HG03095 (cell line): ENCODE data around the gene SLC66A1.

Experiments
- ATAC-seq: cut with Tn5 transposase; IDR thresholded peaks from one replicate; pipeline ENCODE4 v1.9.1; 2021; ENCODE audit warnings: moderate library complexity; ENCODE audit not compliant: unreplicated experiment

SLC66A1 gene

GRCh38 chr1:19360432-19360831, 48.3 kb downstream of the SLC66A1 start:
- ATAC-seq: no peak

DNA sequence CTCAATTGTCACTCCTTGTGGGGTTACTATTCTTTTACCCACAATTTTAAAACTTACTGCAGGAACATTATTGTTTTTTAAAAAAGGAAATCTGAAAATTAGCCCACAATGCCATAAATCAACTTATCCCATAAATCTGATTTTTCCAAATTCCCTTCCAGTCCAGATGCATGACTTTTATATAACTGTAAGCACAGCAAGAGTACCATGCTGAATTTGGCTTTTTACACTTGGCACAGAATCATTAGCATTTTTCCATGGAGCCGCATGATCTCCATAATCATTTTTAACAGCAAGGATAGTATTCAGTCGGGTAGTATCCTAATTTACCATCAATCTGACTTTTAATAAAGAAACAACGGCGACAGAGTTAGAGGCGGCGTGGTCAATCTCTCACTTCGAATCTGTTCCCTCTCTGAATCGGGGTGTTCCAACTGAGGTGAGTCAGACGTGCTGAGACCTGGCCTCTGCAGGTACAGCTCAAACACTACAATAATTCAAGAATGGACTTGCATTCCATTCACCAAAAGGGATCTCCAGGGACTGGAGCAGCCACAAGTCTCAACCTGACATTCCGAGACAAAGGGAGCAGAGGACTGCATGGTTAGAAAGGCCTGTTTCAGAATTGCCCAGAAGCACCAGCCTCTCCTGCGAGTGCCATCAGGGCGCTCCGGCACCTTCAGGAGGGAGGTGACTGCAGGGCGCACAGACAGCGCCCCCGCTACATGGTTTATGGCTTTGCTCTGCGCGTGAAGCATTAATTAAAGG, 48.9 kb downstream of the SLC66A1 start:
- ATAC-seq: no peak

DNA sequence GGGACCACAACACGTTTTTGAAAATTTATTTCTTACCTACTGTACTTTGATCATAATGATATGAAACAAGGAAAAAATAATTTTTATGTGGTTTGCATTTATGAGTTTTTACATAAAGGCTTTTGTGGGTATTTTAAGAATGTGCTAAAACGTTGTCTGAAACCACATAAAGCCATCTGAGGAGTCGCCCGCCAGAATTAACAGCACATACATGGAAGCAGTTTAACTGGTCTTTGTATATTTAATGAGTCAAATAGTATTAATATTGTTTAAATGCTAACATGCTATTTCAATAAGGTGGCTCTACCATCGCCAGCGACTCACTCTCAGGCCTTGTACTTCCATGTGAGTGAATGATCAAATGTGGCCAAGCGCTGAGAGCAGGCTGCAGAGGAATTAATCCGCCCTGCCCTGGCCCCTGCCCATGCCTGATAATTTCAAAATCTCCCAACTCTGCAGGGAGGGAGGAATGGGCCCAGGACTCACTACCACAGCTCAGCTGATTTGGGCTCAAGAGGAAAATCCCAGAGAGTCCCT, 49.6 kb downstream of the SLC66A1 start:
- no peak for ATAC-seq

GRCh38 chr1:19363536-19364152, 51.5 kb downstream of the SLC66A1 start:
- ATAC-seq: no peak

- ATAC-seq: no peak
These were observed 53.6 kb downstream of the SLC66A1 start for GRCh38 chr1:19365721-19366120.

GRCh38 chr1:19366599-19367536, 54.7 kb downstream of the SLC66A1 start:
- ATAC-seq: no peak

- ATAC-seq: no peak
These were observed 55.5 kb downstream of the SLC66A1 start for GRCh38 chr1:19367584-19368041.

DNA sequence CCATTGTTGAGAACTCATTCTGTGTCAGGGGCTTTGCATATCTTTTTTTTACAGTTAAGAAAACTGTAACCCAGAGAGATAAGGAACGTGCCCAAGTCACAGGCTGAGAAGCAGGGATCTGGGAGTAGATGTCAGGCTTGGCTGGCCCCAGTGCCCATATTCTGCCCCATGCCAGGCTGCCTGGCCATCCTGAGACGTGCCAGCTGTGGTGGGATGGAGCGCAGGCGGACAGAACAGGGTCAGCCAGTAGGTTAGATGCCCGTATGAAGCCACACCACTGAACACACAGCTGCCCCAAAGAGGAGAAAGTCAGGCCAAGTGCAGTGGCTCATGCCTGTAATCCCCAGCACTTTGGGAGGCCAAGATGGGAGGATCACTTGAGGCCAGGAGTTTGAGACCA, 55.9 kb downstream of the SLC66A1 start:
- no peak for ATAC-seq

DNA sequence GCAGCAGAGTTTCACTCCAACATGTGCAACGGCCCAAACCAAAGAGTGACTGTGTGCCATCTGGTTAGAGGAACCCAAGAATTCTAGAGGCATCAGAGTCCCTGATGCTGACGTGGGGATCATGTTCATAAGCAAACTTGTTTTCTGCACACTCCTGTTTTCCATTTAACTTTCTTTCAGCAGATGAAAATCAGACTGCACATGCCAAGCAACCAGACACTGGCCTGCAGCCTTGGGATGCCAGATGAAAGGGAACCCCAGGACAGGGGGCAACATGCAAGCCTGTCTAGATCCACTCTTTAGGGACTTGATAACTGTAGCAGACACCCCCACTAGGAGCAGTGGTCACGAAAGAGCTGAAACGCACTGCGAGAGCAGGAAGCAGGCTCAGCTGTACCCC, 56.8 kb downstream of the SLC66A1 start:
- no peak for ATAC-seq

- ATAC-seq: no peak
These were observed 57.4 kb downstream of the SLC66A1 start for GRCh38 chr1:19369396-19370090.

DNA sequence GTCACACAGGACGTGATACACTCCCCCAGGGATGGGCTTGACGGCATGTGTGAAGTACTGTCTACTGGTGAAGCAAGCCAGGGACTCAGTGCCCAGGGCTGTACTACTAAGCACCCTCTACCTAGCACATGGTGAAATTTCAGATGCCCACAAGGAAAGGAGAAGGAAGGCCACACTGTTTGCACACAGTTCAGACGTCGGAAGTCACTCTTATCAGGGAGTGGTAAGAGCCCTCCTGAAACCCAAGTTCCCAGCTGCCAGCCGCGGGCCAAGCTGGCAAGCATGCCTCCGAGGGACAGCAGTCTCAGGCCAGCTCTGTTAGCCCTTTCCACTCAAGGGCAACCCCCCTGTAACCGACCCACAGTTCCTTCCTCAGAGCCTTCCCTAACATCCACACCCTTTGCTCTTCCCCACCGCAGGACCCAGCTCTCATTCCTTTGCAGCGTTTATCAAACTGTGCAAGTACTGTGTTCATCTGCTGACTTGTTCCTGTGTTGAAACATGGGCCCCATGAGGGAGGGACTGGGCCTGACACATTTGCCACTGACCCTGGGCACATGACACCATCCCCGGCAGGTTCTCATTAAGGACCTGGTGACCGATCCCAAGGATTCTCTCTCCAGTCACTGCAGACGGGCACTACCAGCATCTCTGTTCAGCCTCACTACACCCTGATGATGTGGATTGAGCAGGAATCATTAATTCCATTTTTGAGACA, 58.5 kb downstream of the SLC66A1 start:
- ATAC-seq: no peak

DNA sequence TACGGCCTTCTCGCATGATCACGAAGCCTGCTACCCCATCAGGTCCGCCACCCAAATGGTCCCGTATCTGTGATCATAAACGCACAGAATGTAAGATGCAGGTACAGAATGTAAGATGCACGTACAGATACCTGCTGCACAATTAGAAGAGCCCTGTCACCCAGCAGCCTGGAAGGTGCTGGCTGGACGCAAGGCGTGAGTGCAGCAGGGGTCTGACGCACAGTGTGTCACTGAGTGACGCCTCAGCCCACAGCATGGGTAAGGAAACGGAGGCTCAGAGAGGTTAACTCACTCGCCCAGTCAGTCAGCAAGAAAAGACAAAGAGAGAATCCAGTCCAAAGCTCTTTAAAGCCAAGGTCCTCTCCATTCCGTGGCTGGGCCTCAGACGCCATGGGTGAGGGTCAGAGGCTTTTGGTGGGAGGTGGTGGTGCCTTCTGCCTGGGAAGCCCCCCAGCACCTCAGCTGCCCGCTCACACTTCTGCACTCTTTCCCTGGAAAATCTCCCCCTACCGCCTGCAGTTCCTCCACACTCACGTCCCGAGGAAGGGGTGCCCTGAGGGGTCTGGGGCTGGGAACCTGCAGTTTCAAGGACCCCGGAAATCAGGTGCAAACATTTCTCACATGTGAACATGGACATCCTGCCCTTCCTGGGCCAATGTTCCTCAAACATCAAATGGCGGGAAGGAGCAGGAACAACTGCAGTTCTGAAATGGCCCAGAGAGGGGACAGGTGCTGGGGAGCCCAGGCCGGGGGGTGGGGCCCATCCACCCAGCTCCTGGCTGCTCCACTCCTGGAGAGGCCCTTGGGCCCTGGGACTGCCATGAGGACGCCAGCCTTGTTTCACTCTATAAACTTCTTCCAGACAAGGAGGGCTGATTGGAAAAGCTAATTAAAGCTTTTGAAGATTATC, 59.4 kb downstream of the SLC66A1 start:
- no peak for ATAC-seq

DNA sequence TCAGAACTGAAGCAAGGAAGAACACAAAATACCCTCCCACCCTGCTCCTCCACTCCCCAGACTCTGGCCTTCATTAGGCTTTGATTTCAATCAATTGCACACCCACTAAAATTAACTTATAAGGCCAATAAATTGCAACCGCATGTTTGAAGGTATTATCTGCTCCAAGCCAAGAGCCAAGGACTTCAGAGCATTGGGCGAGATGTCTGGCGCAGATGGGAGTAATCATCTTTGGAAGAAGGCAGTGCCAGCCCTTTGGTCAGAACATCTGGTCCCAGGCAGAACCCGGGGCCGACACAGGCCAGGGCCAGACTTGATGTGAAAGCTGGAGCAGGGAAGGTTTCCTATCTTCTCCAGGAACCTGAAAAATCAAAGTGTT, 60.0 kb downstream of the SLC66A1 start:
- no peak for ATAC-seq

DNA sequence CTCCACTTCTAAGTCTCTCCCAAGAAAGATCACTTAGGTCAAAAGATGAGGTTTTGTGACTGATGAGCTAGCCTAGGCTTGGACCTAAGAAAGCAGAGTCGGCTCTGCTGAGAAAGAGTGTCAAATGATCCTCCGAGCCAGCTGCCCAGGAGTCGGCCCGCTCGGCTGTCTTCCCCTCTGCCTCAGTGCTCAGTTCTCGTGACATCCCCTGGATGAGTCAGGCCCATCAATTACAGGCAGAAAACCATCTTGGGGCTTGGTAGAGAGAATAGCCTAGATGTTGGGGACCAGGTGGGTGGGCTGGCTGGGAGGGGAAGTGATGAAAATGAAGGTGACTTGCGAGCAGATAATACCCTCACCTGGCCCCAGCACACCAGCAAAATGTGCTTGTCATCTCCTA, 60.5 kb downstream of the SLC66A1 start:
- ATAC-seq: no peak

DNA sequence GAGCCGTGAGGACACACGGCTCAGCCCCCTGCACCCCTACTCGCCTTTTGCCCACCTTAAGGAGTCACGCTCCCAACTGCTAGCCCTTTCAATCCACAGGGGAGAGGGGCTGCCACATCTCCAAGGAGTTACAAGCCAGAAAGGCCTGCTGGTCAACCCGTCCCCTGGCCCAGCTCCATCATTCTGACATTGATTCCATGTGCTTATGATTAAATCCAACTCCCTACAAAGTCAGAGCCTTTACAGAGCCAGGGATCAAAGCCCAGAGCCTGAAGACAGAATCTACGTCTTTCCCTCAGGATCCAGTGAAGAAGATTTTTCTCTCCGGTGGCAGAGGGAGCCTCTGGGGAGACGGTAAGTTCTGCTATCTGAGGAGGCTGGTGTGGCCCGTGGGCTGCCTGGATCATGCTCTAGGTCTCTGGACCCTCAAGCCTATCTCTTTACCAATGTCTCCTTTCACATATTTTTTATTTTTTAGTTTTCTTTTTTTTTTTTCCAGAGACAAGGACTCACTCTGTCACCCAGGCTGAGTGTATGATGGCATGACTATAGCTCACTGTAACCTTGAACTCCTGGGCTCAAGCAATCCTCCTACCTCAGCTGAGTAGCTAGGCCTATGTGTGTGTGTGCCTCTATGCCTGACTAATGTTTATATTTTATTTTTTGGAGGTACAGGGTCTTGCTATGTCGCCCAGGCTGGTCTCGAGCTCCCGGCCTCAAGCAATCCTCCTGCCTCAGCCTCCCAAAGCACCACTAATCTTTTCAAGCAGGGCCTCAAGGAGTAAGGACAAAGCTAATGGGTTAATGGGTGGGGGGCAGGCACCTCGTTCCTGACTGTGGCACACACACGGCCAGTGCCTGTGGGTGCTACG, 61.3 kb downstream of the SLC66A1 start:
- no peak for ATAC-seq

- no peak for ATAC-seq
These were observed 62.1 kb downstream of the SLC66A1 start for GRCh38 chr1:19374083-19374801.

DNA sequence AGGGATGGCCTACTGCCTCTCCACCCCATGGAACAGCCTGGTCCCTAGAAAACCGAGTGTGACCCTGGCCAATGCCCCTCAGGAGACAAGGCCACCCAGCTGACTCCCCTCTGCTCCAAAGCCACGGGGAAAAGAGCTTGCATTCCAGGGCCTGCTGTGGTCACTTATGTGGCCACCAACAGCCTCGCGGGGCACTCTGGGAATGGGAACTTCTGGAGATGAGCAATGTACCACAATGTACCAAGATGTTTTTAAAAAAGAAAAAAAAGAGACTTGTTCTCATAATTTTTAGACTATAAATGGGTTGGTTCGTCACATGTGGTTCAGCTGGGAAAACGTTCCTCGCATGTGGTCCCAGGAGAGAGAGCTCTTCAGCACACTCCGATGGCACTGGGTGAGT, 62.8 kb downstream of the SLC66A1 start:
- no peak for ATAC-seq
